B cell (primary cell): Measurements from ENCODE around the gene ARHGEF26.

ENCODE experiments used
- CTCF ChIP-seq: fragments of 200-600 bp; IDR thresholded peaks from one replicate; pipeline ENCODE4 v1.8.0; 2022; ENCODE audit warnings: antibody characterized with exemption, mild to moderate bottlenecking
- EZH2 ChIP-seq: IDR thresholded peaks from 2 replicates; pipeline ENCODE4 v1.6.1; 2012; ENCODE audit warnings: borderline replicate concordance, low read depth, mild to moderate bottlenecking, moderate library complexity, low read length; ENCODE audit not compliant: insufficient read depth, poor library complexity, severe bottlenecking

GRCh38 chr3:154182322-154182922 lies 61.2 kb downstream of the ARHGEF26 start:
- TF ChIP-seq CTCF: no peak
- no peak for TF ChIP-seq EZH2
